HG03442 (cell line): ENCODE measurements around the gene ATP5MG.

ENCODE experiments used
- ATAC-seq: cut with Tn5 transposase; IDR thresholded peaks from one replicate; pipeline ENCODE4 v1.9.1; 2021; ENCODE audit warnings: mild to moderate bottlenecking, moderate library complexity; ENCODE audit not compliant: unreplicated experiment

Gene ATP5MG

DNA sequence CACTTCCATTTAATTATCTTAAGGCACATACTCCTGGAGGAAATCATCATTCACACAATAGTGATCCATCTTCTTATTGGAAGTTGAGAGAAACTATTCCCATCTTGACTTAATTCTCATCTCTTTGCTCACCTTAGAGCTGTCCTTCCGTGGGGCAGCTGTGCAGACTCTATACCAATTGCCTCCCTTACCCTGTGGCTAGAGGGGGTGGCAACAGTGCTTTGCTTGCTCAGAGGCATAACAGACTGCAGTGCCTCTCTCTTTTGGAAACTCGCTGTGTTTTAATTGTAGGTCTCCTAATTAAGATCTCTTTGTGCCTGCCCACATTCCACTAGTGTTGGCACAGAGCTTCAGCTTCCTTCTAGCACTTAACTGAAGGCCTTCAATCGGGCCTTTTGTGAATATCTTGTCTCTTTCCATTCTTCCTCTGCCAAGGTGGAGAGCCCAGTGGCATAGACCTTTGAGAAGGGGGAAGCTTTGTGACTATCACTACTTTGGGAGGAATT is 40.4 kb downstream of the ATP5MG start:
- ATAC-seq = no peak

DNA sequence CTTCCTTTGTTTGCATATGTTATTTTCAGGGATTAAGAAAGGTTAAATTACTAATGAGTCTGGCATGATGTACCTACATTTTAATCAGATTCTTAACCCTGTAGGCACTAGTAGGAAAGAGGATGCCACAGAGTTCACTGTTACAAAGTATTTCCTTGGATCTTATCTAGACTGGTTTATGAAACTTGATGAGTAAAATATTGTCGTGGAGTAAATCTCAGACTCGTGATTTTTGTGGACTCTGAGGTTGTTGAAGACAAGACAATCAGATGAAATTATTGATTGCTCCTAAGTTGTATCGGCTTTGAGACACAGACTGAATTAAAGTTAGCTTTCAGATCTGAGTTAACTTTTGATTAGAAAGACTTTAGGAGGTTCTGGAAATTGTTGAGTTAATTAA is 40.9 kb downstream of the ATP5MG start:
- ATAC-seq = no peak

DNA sequence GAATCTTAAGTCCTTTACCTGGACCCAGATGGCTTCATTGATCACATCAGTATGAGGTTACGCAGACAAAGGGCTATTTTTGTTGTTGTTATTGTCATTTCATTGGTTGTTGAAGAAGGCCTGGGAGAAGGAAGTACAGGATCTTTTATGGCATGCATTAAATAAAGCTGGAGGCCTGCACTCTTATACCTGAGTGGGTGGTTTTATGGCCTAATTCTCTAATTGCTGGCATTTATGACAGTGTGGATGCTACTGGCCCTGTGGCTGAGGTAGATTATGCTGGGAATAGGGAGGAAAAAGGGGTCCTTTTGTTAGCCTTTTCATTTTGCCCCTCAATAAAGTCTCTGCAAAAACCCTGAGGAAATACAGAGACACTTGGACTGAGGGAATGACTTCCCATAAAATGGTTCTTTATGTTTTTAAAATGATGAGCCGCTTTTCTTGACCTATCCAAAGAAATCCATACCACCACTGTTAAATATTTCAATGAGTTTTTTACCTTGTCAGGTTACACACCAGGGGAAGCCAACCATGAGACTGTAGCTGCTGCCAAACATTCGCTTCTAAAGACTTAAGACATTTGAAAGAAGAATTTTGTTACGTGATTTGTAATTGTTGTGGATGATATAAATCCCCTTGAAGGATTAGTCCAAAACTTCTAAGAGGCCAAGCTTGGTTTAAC is 41.6 kb downstream of the ATP5MG start:
- no peak for ATAC-seq

DNA sequence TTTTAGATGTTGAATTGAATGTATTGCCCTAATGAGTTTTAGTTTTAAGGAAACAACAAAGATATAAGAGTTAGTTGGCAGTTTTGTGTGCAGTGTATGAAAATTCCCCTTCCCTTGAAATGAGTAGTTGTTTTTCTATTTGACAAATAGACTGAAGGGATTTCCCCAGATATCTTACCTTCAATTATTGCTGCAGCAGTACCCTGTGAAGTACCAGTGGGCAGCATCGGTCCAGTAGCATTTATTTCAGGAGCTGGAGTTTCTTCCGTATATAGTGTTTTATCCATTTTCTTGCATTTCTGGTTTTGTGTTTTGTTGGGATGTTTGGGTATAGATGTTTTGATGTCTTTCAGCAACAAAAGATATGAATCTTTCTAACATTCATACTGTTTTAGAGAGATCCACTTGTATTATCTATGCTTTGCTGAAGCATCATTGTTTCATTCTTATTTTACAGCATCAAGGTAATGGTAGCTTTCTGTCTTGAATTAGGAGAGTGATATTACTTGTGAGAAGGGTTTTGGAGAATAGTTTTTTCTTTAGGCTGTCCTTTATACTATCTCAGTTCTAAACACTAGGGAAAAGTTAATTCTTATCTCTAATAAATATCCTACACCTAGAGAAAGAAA is 42.3 kb downstream of the ATP5MG start:
- no peak for ATAC-seq

DNA sequence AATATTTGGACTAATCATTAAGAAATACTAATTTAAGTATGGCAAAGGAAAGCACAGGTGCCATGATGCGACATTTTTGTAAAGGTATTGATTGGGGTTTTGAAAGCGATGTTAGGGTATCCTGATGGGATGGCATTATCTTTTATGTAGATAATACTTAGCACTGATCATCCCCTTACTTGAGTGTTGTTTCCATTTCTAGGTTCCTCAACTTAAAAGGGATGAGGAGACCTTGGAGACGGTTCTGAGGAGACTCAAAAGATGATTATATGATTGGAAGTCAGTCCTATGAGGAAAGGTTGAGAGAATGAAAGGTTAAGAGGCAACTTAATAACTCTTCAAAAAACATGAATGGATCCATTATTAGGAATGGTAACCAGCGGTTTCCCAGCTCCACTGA is 46.0 kb downstream of the ATP5MG start:
- ATAC-seq = no peak

DNA sequence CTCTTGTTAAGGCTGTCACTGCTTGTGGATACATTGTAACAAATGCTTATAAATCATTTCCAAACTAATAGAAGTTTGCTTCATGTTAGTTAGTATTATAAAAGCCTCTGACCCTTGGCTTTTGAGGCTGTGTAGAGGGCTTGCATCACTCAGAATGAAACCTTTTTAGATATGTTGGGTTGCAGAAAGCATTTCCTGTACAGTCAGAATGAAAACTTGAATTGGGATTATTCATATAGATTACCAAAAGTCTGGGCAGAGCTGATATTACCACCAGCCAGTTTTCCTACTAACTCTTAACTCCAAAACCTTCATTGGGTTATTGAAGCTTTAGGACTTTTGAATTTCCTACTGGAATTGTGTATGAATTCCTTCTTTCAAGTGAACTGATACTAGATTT is 46.9 kb downstream of the ATP5MG start:
- peak; percentile 84 for ATAC-seq

DNA sequence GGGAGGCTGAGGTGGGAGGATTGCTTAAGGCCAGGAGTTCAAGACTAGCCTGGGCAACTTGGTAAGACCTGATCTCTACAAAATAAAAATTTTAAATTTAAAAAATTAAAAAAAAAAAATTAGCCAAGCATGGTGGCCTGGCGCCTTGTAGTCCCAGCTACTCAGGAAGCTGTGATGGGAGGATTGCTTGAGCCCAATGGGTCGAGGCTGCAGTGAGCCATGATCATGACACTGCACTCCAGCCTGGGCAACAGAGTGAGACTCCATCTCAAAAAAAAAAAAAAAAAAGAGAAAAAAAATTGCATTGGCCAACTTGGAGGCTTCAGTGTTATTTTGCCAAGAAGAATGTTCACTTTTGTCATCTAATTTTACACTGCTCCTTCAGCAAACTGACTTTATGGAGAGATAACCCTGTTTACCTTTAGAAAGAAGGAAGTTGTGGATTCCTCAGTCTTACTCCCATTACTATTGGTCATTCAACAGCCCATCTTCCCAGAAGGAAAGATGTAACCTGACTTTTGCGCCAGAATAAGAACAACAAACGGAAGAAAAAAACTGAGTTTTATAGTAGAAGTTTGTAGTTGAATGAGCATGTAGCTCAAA is 48.0 kb downstream of the ATP5MG start:
- no peak for ATAC-seq

DNA sequence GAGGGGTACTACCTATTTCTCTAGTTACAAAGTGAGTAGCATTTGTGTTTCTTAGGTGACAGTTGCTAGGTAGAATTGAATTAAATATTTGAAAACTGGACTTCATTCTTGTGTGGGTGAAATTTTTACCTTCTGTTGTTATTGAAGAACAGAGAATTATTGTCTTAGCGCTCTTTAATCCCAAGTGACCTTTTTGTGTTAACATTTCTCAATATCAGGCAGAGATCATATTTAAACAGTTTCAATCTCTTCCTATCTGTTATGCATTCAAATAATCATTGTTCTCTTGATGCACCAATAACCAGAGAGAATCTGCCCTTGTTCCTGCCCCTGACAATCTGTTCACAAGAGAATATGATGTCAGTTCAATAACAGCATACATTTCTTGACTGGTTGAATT is 49.0 kb downstream of the ATP5MG start:
- ATAC-seq = no peak
